GM19023 (cell line): Measurements from ENCODE around the gene ATXN7L3.
A peak's percentile ranks its signal among the peaks of the same experiment; 100 is the strongest.
"Not testable (repeated sequence)": the region's sequence is repeated elsewhere in the genome, so short reads cannot be mapped to it uniquely, and the experiment has no call there.

Source experiments
- ATAC-seq: cut with Tn5 transposase; IDR thresholded peaks from one replicate; pipeline ENCODE4 v1.9.1; 2021; ENCODE audit warnings: mild to moderate bottlenecking, moderate library complexity; ENCODE audit not compliant: unreplicated experiment

The ATXN7L3 gene, protein sequence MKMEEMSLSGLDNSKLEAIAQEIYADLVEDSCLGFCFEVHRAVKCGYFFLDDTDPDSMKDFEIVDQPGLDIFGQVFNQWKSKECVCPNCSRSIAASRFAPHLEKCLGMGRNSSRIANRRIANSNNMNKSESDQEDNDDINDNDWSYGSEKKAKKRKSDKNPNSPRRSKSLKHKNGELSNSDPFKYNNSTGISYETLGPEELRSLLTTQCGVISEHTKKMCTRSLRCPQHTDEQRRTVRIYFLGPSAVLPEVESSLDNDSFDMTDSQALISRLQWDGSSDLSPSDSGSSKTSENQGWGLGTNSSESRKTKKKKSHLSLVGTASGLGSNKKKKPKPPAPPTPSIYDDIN

DNA sequence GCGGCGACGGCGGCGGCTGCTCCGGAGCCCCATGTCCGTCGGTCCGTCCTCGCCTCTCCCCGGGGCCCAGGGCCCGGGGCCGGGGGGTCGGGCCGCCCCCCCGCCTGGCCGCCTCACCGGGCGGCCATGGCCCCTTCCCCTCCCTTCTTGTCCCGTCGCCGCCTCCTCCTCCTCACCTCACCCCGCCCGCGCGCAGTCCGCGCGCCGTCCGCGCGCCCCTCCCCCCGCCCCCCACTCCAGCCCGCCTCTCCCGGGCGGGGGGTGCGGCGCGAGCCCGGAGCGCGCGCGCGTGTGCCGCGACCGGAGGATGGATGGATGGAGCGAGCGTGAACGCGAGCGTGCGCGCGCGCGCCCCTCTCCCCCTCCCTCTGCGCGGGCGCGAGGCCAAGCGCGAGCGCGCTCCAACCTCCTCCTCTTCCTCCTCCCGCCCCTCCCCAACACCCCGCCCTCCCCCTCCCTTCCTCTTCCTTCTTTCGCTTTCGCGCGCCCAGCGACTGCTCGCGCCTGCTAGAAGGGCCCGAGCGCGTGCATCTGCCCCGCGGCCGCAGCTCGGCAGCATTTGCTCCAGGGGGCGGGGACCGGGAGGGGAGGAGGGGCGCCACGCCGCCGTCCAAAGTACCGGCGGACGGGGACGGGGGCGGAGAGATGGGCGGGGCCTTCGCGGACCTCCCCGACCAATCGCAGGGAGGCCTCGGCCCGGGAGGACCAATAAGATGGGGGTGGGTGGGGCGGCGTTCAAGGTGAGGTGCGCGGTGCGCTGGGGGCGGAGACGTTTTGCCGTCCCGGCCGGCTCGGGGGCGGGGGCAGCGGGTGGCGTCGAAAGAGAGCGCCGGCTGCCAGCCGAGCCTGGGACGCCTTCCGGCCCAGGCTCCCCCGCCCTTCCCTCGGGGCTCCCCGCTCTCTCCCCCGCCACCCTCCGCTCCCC is at the start of gene ATXN7L3:
Gene ATXN7L3, minus strand, starts transcription at position 332 of the 925 bp plus-strand sequence. CDS start 1,814 bp downstream, outside the sequence.
- peak; percentile 61 for ATAC-seq

GRCh38 chr17:44247876-44248736 is 48.4 kb upstream of the ATXN7L3 start:
- no peak for ATAC-seq

DNA sequence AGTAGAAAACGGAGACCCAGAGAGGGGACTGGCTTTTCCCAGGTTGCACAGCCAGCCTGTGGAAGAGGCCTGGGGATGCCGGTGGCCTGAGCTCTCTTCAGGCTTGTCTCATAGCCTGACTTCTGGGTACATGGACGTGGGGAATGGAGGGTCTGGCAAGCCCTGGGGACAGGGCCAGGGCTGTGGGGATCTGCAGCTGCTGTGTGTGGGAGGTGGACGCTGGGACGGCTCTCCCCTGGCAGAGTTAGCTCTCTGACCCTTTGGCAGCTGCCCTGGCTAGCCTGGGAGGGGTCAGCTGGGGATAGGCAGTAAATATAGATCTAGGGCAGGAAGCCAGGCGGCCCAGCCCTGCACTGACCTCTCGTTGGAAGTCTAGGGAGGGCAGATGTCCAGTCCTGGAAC is 47.8 kb upstream of the ATXN7L3 start:
- no peak for ATAC-seq

- ATAC-seq = no peak
Observed at GRCh38 chr17:44241106-44241624, 41.5 kb upstream of the ATXN7L3 start.

DNA sequence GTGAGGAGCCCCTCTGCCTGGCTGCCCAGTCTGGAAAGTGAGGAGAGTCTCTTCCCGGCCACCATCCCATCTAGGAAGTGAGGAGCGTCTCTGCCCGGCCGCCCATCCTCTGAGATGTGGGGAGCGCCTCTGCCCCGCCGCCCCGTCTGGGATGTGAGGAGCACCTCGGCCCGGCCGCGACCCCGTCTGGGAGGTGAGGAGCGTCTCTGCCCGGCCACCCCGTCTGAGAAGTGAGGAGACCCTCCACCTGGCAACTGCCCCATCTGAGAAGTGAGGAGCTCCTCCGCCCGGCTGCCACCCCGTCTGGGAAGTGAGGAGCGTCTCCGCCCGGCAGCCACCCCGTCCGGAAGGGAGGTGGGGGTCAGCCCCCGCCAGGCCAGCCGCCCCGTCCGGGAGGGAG is 38.2 kb upstream of the ATXN7L3 start:
- not testable (repeated sequence) for ATAC-seq

- no peak for ATAC-seq
Observed at GRCh38 chr17:44236444-44236991, 36.8 kb upstream of the ATXN7L3 start.

GRCh38 chr17:44235583-44235936 is 35.9 kb upstream of the ATXN7L3 start:
- ATAC-seq = no peak

DNA sequence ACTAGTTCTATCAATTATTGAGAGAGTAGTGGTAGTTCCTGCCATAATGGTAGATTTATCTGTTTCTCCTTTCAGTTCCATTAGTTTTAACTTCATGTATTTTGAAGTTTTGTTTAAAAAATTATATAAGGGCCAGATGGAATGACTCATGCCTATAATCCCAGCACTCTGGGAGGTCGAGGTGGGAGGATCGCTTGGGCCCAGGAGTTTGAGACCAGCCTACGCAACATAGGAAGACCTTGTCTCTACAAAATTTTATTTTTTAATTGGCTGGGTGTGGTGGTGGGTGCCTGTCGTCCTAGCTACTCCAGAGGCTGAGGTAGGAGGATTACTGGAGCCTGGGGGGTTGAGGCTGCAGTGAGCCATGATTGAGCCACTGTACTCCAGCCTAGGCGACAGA is 33.9 kb upstream of the ATXN7L3 start:
- ATAC-seq = no peak

DNA sequence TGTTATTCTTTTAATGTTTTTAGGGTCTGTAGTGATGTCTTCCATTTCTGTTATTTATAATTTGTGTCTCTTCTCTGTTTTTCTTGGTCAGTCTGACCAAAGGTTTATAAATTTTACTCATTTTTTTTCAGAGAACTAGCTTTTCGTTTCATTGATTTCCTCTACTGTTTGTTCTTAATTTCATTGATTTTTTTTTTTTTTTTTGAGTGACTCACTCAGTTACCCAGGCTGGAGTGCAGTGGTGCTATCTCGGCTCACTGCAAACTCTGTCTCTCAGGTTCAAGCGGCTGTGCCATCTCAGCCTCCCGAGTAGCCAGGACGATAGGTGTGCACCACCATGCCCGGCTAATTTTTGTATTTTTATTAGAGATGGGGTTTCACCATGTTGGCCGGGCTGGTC is 32.4 kb upstream of the ATXN7L3 start:
- ATAC-seq = no peak

- no peak for ATAC-seq
Observed at GRCh38 chr17:44230140-44230539, 30.5 kb upstream of the ATXN7L3 start.

- no peak for ATAC-seq
Observed at GRCh38 chr17:44229090-44229489, 29.4 kb upstream of the ATXN7L3 start.

- ATAC-seq = no peak
Observed at GRCh38 chr17:44223541-44224071, 23.9 kb upstream of the ATXN7L3 start.

GRCh38 chr17:44222112-44222869 is 22.6 kb upstream of the ATXN7L3 start:
- no peak for ATAC-seq

DNA sequence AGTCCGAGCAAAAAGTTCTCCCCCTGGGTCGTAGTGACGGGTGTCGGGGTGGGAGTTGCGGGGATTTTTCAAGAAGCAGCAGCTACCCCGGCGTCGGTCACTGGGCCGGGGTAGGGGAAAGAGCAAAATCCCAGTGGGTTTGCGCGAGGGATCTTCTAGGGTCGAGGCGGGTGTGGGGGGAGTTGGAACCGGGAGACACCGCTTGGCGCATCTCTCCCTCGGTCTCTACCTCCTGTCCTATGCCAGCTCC is 22.1 kb upstream of the ATXN7L3 start:
- no peak for ATAC-seq

DNA sequence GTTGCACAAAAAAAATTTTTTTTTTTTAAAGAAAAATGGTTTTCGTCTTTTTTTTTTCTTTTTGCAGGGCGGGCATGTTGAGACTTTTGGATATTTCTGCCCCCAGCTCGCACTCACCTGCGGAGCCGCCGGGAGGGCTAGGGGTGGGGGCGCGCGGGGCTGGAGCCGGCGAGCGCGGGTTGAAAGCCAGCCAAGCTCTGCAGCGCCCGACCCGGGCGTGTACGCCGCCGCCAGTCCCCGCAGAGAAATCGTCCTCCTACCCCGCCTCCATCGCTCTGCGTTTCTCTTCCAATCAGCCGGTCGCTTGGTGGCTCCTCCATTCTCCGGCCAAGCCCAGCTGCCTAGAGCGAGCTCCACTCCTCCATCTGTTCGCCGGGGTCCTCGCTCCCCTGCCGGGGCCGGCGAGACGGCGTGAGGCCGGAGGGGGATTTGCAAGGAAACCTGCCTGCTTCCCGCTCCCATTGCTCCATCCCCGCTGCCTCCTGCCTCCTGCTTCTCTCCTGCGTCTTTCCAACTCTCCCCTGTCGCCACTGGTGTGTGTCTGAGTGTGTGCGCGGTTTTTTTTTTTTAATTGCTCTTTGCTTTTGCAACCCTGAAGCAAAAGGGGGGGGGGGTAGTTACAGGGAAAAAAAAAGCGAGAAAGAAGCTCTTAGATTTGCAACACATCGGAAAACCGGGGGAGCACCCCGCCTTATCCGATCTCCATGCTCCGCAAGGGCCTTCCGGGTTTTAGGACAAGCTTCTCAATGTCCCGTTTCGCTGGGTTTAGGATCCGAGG is 21.6 kb upstream of the ATXN7L3 start:
- no peak for ATAC-seq

DNA sequence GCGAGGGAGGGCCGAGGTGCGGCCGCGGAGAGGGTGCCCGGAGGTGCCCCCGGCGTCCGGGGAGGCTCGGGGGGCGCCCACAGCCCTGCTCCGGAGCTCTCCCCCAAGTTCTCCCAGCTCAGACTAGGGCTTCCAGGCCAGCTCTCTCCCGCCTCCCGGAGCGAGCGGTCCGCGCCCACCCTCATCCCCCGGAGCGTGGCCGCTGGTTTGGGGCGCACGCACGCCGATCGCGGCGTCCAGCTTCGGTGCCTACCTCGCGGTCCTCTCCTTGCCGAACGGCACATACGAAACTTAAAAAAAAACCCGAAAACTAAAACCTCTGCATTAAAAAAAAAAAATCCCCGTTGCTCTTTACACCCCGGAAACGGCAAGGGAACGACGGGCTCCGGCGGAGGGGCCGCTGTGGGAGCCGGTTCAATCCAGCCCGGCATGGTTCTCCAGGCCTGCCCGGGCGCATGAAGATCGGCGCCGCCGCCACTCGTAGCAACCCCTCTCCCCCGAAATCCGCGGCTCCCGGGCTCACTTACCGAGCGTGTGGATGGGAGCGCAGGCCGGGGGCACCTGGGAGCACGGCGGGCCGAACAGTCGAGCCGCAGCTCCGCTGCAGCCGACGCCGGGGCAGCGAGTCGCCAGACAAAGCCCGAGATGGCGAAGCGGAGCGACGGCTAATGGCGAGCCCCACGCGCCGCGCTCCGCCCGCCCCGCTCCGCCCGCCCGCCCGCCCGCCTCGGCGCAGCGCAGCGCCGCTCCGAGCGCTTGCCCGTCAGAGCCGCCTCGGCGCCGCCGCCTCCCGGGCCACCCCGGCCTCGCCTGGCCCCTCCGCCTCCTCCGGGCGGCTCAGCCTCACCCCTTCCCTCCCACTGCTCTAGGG is 20.8 kb upstream of the ATXN7L3 start:
- no peak for ATAC-seq

- peak; percentile 9 for ATAC-seq
Observed at GRCh38 chr17:44219616-44220212, 20.0 kb upstream of the ATXN7L3 start, which contains the start of gene UBTF. Gene UBTF, minus strand, starts transcription at chr17:44219675. Its CDS starts 1,446 bp downstream, at chr17:44218229.
